GM21825 (cell line): ENCODE results near the gene UMPS.
"Not testable (repeated sequence)": the region's sequence is repeated elsewhere in the genome, so short reads cannot be mapped to it uniquely, and the experiment has no call there.

ENCODE experiments used
- ATAC-seq: cut with Tn5 transposase; IDR thresholded peaks from one replicate; pipeline ENCODE4 v1.9.1; 2021; ENCODE audit warnings: mild to moderate bottlenecking, moderate library complexity; ENCODE audit not compliant: unreplicated experiment

The UMPS gene

GRCh38 chr3:124777762-124778470 is 47.7 kb downstream of the UMPS start:
- ATAC-seq = no peak

GRCh38 chr3:124779116-124779515 is 48.9 kb downstream of the UMPS start:
- no peak for ATAC-seq

- ATAC-seq = no peak
Measured at GRCh38 chr3:124779751-124780191, 49.5 kb downstream of the UMPS start.

- no peak for ATAC-seq
Measured at GRCh38 chr3:124780356-124780755, 50.1 kb downstream of the UMPS start.

GRCh38 chr3:124780761-124781475 is 50.7 kb downstream of the UMPS start:
- no peak for ATAC-seq

- no peak for ATAC-seq
Measured at GRCh38 chr3:124781476-124782376, 51.5 kb downstream of the UMPS start.

- ATAC-seq = not testable (repeated sequence)
Measured at GRCh38 chr3:124782377-124782712, 52.1 kb downstream of the UMPS start.

- ATAC-seq = no peak
Measured at GRCh38 chr3:124783696-124784095, 53.4 kb downstream of the UMPS start.

GRCh38 chr3:124784686-124785382 is 54.6 kb downstream of the UMPS start:
- peak; percentile 53 for ATAC-seq

- no peak for ATAC-seq
Measured at GRCh38 chr3:124785973-124786372, 55.7 kb downstream of the UMPS start.

- no peak for ATAC-seq
Measured at GRCh38 chr3:124786511-124787241, 56.4 kb downstream of the UMPS start.

GRCh38 chr3:124787476-124788195 is 57.4 kb downstream of the UMPS start:
- no peak for ATAC-seq

GRCh38 chr3:124788254-124788745 is 58.0 kb downstream of the UMPS start:
- ATAC-seq = no peak

- ATAC-seq = not testable (repeated sequence)
Measured at GRCh38 chr3:124789103-124789502, 58.9 kb downstream of the UMPS start.

GRCh38 chr3:124791142-124791541 is 60.9 kb downstream of the UMPS start:
- no peak for ATAC-seq

- ATAC-seq = no peak
Measured at GRCh38 chr3:124791639-124792151, 61.4 kb downstream of the UMPS start.

- no peak for ATAC-seq
Measured at GRCh38 chr3:124792341-124793040, 62.2 kb downstream of the UMPS start.

- no peak for ATAC-seq
Measured at GRCh38 chr3:124793054-124793739, 62.9 kb downstream of the UMPS start.
